GM19238 (cell line): ENCODE data around the gene TMEM18.
"Not testable (repeated sequence)": the region's sequence is repeated elsewhere in the genome, so short reads cannot be mapped to it uniquely, and the experiment has no call there.

Source experiments
- DNase-seq: peaks from one replicate; pipeline ENCODE4 v3.0.0; 2011; ENCODE audit warnings: low spot score; ENCODE audit not compliant: insufficient read length

The TMEM18 gene

DNA sequence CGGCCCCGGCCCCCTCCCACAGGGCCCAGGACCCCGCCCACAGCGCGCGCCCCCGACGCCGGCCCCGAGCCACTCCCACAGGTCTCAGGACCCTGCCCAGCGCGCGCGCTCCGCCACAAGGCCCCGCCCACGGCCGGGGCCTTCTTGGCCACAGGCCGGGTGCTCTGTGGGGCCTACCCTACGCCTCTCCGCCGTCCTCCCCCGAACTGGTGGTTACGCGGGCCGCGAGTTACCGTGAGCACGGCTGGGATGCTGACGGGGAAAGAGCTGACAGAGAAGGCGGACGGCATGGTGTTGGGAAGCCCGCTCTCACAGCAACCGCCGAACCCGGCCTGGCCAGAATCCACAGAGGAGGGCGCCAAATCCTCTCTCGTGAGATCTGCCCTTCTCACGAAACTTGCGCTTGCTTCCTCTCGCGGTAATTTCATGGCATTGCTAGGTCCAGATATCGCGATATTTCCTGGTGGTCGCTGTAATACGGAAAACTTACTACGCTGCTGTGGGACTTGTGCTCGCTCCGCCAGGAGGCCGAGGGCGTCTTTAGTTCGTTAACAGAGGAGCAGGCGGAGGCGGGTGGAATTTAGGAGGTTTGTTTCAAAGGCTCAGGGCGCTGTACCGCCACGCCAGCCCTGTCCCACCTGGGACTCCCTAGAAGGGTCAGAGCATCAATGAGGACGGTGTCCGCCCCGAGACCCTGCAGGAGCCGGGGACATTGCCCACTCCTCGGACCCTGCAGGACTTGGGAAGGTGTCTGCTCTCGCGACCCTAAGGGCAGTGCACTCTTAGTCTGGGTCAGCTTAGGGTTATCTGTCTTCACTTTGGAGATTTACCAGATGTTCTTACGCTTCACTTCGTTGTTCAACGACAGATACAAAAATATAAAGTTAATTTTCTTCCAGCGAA is at the start of gene TMEM18:
Gene TMEM18, minus strand, starts transcription at position 351 of the 903 bp plus-strand sequence. Its CDS starts 61 bp downstream, at position 290.
- DNase-seq, result peak; percentile 74

DNA sequence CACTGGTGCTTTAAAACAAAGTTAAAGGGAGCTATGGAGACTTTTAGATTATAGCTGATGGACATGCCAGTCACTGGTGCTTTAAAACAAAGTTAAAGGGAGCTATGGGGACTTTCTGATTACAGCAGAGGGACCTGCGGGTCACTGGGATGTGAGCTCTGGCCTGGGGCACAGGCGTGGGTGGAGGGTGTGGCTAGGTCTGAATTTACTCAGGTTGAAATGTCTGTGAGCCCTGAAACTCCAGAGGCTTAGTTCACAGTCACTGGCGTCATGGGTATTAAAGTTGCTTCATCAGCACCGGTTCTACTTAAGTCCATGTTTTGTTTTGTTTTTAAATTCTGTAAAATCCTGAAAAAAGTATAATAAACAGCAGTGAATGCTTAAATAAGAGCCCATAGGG is 49.0 kb upstream of the TMEM18 start:
- no peak for DNase-seq

DNA sequence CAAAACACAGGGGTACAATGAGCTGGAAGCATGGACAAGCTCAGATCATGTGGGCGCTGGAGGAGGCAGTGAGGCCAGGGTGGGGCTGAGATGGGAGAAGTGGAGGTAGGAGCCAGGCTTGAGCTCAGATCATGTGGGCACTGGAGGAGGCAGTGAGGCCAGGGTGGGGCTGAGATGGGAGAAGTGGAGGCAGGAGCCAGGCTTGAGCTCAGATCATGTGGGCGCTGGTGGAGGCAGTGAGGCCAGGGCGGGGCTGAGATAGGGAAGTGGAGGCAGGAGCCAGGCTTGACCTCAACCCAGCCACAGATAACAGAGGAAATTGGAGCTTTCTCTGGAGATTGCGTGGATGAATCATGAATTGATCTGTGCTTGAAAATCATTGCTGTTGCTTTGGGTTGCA is 48.3 kb upstream of the TMEM18 start:
- no peak for DNase-seq

DNA sequence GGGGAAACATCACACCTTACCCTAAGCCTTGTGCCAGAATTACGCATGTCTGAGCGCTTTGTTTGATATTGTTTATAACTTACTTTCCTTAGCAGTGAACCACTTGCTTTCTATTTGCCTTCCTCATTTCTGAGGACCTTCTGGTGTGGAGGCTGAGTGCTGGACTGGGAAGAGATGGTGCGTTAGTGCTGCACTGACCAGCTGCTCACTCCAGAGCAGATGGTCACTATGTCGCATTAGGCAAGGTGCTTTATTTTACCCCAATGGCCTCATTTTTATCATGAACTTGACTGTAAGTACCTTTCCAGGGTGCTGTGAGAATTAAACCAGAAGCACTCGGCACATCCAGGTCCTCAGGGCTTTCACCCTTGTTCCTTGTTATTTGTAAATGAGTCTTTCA is 46.6 kb upstream of the TMEM18 start:
- DNase-seq, result no peak

DNA sequence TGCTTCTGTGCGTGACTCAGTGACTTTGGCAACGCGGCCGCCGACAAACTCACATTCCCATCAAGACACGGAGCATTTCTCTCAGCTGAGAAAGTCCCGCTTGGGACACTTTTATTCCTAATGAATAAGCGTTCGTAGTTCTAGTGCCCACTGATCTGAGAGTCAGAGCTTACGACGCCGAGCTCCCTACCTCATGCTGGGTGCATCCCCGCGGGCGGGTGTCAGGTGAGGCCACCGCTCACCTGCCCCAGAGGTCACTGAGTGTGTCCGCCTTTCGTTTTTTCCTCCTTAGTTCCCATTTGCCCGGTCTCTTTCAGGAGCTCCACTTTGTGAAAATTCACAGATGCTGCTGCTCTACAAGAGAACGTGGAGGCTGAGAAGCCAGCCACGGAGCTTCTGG is 43.6 kb upstream of the TMEM18 start:
- DNase-seq, result no peak

DNA sequence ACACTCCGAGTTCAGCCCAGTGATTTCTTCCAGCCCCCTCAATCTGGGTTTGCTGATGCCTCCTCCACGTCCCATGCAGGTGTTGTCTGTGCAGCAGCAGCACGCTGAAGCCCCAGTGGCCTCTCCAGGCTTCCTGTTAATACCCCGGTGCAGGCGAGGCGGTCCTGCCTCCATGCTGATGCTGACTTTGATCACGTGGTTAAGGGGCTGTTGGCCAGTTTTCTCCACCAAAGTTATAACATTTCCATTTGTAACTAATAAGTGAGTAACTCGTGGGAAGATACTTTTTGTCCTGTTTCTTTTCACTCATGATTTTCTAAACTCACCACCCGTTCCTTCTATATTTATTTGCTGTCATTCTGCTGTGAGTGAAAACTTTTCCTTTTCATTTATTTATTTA is 42.5 kb upstream of the TMEM18 start:
- no peak for DNase-seq

DNA sequence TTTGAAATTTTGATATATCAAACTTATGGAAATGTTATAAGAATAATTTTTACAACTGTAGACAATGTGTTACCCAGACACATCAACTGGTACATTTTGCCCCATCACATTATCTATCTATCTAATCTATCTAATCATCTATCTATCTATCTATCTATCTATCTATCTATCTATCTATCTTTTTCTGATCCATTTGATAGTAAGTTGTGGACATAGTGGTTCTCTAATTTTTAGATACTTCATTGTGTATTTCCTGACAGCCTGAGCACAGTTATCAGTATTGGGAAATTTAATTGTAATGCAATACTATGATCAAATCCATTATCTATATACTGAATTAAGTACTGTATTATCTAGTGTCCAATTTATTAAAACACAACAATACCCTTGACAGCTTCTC is 42.0 kb upstream of the TMEM18 start:
- DNase-seq, result no peak

DNA sequence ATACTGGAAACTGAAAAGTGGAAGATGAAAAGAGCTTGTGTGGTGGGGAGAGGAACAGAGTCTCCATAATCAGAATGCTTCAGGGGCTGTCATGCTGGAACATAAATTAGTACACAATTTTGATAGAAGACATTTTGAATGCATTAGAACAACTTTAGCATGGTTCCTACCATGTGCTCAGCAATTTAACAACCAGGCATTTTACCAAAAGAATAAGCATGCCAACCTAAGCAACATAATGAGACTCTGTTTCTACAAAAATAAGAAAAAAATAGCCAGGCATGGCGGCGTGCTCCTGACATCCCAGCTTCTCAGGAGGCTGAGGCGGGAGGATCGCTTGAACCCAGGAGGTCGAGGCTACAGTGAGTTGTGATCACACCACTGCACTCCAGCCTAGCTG is 40.5 kb upstream of the TMEM18 start:
- DNase-seq, result no peak

DNA sequence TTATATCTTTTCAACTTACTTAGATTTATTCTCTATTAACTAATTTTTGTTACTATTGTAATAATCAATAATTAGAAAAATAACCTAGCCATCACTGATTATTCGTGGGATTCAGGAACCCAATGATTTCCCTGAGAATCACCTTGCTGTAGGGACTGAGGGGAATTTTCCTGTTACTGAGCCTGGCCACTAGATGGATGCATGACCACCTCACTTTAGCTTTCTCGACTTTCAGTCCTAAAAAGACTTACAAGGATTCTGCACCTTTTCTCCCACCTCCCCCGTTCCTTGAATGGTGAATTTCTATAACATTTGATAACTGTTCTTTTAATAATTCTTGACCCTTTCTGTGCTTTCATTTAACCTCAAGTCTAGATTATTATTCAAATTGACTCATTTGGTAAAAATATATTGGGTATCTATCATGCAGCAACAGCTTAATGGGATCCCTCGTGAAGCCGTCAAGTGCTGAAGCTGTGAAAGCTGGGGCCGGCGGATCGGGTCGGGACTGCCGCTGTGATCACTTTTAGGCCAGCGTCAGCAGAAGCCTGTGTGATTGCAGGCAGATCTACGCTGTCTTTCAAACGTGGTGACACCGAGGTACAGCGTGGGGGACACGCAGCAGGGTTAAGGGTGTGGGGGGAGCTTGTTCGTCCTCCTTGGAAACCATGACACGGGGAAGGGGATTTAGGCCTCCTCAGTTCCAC is 38.8 kb upstream of the TMEM18 start:
- no peak for DNase-seq

DNA sequence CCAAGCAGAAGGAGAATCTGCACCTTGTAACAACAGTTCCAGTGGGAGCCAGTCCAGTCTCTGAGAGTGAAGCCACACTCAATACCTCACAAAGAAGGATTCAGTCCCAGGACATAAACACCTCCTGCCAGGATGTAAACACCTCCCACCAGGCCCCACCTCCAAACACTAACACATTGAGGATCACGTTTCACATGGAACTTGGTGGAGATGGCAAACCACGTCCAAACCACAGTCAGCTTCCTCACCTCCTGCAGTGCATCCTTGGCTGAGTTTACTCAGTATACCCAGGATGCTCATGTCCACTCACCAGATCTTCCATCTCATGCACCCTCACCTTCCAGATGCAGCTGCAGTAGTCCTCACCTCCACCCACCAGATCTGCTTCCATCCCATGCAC is 37.8 kb upstream of the TMEM18 start:
- DNase-seq, result no peak

DNA sequence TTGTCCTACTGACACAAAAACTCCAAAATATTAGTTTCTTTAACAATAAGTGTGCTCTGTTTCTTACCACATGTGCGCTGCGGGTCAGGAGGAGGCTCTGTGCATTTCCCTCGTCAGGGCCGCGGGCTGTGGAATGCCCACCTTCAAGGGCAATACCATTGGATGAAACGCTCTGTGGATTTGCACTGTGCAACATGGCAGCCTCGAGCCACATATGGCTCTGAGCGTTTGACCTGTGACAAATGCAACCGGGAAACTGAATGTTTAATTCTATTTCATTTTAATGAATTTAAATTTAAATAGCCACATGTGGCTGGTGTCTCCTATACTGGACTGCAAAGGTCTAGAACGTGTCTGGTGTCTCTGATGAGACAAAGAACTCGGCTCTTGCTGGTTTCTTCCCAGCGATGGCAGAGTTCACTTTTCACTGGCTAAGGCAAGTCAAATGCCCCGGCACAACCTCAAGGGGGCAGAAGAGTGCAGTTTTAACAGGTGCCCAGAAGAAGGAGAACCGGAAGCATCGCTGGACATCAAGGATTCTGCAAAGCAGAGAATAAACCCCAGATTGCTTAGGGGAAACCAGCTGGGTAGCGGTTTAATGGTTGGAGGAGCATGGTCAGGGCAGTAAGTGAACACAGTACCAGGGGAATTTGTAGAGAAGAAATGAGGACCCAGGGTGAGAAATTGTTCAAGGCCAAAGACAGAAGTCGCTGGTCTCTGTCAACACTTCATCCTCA is 37.0 kb upstream of the TMEM18 start:
- DNase-seq, result peak; percentile 33

DNA sequence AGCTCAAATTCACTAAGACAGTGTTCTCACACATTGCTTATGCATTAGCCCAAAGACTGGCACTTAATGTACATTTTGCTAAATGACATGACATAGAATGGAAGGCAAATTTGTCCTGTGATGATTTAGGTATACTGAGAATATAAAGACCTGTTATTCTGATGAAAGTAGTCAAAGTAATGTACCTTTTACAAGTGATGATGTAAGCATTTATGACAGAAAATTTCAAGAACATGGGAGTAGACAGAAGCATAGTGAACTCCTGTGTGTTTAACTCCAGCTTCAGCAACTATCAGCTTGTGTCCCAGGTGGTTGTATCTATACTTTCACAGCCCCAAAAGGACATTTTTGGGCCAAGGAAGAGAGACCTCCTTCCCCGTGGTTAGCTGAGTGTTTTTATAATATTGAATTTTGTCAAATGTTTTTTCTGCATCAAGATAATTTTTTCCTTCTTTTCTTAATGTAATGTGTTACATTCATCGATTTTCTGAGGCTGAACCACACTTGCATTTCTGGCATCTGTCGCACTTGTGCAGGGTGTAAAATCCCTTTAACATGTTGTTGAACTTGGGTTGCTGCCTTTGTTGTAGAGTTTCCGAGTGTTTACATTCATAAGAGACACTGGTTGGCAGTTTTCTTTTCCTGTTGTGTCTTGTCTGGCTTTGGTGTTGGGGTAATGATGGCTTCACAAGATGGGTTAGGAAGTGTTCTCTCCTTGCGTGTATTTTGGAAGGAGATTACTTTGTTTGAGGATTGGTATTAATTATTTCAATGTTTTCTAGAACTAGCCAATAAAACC is 33.9 kb upstream of the TMEM18 start:
- DNase-seq, result no peak

DNA sequence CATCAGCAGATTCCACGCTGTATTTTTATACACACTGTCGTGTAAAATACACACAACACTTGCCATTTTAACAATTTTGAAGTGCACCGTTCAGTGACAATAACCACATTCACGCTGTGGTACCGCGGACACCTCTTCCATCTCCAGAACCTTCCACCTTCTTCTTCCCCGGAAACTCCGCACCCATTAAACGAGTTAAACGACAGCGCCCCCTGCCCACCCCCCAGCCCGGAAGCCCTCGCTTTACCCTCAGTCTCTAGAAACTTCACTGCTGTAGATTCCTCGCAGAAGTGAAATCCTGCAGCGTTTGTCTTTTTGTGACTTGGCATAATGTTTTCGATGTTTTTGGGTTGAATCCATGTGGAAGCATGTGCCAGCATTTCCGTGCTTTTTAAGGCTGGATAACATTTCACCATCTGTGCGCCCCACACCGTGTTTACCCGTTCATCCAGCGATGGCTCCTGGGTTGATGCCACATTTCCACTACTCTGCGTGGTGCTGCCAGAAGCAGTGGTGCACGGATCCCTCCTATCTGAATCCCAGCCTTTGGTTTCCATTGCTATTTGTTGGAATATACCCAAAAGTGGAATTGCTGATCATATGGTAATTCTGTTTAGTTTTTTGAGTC is 32.0 kb upstream of the TMEM18 start:
- no peak for DNase-seq

DNA sequence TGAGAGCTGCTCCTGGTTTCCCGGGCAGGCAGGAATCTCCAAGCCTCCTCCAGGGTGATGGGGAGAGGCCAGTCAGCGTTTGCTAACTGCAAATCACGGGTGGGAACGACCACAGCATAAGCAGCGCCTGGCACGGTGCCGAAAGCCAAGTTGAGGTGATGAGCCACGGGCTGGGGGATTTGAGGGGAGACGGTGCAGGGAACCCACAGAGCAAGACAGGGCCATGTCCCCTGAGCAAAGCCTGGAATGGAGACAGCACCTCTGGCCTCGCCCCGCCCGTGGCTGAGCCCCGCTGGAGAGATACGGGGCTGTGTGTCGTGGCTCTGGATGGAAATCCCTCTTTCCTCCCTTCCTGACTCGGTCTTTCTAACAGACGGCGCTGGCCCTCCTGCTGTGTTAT is 31.5 kb upstream of the TMEM18 start:
- DNase-seq, result no peak

DNA sequence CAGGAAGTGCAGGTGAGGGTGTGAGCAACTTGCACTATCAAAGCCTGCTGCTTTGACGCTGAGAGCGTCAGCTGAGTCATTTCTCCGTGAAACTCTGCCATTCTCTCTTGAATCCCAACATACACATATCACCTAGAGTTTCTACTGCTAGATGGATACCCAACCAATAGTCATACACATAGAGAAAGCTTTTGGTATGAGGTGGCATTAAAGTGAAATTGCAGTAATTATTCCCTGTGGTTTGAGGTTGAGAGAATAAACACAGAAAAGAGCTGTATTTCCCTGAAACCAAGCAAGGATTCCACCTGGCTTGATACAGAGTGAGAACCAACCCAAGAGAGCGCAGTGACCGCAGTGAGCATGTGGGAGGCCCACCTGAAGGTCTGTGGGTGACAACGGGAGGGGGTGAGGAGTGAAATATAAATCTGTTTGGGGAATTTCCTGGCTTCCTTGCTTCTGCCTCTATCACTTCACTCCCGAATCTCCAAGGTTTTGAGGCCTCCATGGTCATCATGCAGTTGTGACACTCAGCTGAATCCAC is 28.8 kb upstream of the TMEM18 start:
- DNase-seq, result peak; percentile 13

DNA sequence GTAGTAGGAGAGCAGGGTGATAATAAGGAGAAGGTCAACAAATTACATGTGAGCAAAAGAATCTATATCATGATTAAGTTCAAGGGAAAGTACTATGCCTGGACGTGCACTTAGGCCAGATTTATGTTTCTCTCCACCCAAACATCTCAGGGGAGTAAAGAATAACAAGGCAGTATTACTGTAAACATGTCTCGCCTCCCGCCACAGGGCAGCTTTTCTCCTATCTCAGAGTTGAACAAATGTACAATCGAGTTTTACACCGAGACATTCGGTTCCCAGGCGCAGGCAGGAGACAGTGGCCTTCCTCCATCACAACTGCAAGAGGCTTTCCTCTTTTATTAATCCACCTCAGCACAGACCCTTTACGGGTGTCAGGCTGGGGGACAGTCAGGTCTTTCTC is 25.6 kb upstream of the TMEM18 start:
- DNase-seq, result not testable (repeated sequence)

DNA sequence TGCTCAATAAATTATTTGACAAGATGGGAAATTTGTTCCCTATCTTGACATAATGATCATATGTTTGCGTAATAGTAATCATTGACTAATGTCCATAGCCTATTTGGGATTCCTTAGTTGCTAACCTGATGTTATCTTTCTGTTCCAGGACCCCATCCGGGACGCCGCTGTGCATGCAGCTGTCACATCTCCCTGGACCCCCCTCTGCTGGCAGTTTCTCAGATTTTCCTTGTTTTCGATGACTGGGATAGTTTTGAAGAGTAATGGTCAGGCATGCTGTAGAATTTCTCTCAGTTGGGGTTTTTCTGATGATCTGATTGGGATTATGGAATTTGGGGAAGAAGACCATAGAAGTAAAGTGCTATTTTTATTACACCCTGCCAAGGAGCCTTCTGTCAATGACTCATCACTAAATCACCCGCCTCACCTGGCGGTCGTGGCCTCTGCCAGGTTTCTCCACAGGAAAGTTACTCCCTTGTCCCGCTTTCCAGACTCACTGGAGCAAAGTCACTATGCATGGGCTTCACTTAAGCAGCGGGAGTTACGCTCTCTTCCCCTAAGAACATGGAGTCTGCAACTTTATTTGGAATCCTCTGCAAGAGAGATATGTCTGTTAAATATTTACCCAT is 19.9 kb upstream of the TMEM18 start:
- no peak for DNase-seq

DNA sequence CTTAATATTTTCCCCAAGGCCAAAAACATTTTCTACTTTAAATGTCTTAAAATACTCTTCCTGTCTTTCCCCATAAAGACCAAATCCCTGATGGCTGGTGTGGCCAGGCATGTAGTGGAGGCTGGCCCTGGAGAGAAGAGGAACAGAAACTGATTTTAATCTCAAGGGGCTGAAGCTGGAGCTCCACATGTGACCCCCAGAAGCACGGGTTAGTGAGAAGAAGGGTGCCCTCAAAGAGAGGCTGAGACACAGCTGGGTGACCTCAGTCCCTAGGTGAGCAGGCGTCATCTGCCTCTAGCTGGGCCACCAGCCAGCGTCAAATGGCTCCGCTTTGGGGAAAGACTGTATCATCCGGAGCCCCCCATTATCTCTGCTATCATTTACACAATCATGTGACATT is 19.3 kb upstream of the TMEM18 start:
- peak; percentile 28 for DNase-seq

DNA sequence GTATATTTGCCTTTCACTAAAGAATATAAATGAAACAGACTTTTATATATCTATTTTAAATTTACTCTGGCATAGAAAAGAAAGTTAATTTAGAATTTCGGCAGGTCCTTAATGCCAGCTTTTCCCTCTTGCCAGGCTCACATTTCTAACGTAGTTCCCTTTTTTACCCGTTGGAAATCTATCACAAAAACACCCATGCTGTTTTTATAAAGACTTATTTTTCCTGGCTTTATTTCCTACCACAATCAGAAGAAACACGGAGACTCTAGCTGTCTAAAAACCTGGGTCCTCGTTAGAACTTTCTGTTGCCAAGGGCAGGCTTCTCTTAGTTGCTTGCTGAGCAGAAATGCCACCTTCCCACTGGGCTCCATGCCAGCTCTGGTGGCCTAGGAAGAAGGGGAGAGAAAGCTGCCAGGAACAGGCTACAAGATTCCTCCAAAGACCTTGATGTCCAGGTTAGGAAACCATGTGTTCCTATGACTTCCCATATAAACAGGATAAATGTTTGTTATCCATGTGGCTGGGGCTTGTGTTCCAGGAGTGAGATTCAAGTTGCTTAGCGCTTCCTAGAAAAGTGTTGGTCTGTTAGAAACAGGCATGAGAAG is 17.8 kb upstream of the TMEM18 start:
- DNase-seq, result no peak

DNA sequence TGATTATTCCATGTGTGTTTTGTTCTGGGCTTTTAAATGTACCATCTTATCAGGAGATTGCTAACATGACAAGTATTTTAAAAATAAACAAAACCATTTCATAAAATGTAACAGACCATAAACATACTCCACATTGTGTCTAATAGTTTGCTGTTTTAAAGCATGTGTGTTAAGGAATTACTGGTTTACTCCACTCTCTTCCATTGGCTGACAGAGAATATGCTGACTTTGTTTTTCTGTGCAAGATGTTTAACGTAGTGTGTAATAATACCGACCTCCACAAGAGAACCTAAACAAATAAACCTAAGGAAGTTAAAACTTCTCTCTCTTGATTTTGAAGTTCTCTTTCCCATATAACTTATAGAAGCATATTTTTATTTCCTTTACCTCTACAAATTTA is 17.0 kb upstream of the TMEM18 start:
- DNase-seq, result no peak
